Transverse colon (tissue), 3 donors: Measurements from ENCODE around the gene ZDHHC18.
"Not testable (repeated sequence)": the region's sequence is repeated elsewhere in the genome, so short reads cannot be mapped to it uniquely, and the experiment has no call there.

Experiments used
- EP300 ChIP-seq: sonication (generic); formaldehyde crosslinking; IDR thresholded peaks from one replicate; pipeline ENCODE4 v1.6.1; 2017; ENCODE audit warnings: antibody characterized with exemption, low read depth
- POLR2A ChIP-seq: fragments of 450-650 bp; IDR thresholded peaks from one replicate; pipeline ENCODE4 v1.6.1; 2016; ENCODE audit warnings: antibody characterized with exemption, mild to moderate bottlenecking, moderate library complexity
- TF ChIP-seq, protein P1 (sequence below), 5 experiments: fragments of 200-600 bp in 3 of 5; fragments of 450-650 bp in 2 of 5; sonication (generic) in 3 of 5; IDR thresholded peaks; 1 replicate in 2 of 5; 2 replicates in 3 of 5; pipeline ENCODE4 v1.5.1; 2016 to 2017; ENCODE audit warnings: antibody characterized with exemption in 5 of 5, inconsistent platforms in 3 of 5, mild to moderate bottlenecking in 2 of 5, moderate library complexity in 1 of 5

DNA sequence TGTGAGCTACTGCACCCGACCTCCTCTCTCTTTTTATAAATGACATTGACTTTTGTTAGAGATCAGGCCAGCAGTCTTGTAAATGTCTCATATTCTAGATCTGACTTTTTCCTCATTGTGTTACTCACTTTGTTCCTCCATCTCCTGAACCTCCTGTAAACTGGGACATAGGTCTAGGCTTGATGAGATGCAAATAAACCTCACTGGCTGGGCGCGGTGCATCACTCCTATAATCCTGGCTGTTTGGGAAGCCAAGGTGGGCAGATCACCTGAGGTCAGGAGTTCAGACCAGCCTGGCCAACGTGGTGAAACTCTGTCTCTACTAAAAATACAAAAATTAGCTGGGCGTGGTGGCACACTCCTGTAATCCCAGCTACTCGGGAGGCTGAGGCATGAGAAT lies 21.3 kb downstream of the ZDHHC18 start:
- TF ChIP-seq, protein P1, sequence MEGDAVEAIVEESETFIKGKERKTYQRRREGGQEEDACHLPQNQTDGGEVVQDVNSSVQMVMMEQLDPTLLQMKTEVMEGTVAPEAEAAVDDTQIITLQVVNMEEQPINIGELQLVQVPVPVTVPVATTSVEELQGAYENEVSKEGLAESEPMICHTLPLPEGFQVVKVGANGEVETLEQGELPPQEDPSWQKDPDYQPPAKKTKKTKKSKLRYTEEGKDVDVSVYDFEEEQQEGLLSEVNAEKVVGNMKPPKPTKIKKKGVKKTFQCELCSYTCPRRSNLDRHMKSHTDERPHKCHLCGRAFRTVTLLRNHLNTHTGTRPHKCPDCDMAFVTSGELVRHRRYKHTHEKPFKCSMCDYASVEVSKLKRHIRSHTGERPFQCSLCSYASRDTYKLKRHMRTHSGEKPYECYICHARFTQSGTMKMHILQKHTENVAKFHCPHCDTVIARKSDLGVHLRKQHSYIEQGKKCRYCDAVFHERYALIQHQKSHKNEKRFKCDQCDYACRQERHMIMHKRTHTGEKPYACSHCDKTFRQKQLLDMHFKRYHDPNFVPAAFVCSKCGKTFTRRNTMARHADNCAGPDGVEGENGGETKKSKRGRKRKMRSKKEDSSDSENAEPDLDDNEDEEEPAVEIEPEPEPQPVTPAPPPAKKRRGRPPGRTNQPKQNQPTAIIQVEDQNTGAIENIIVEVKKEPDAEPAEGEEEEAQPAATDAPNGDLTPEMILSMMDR (IDR thresholded peaks at IDR 0.05), result not testable (repeated sequence)
- TF ChIP-seq EP300, POLR2A: not testable (repeated sequence)
